K562 (cell line): ENCODE results near the gene HRH1. TPM values are rescaled to one million over a fixed set of nuclear protein-coding genes. Genes with fewer than 3 reads are reported as not detected.

ENCODE experiments used
- ATAC-seq: fragments of 200-7000 bp; cut with Tn5 transposase; 3 replicates; pipeline ENCODE4 v1.9.1; 2020; ENCODE audit warnings: moderate library complexity
- BruUV-seq: library from RNA; stranded (reverse); fragments of 400-500 nt; replicated peaks from 2 replicates; lab custom pipeline; 2021; lab: Mats Ljungman, UMichigan
- CTCF ChIA-PET: fragments of 300-600 bp; formaldehyde crosslinking; extraction: SDS; loops from one replicate; lab custom pipeline; 2021; ENCODE audit warnings: low intra/inter-chr PET ratio; lab: Yijun Ruan, JAX
- POLR2A ChIA-PET: fragments of 300-600, 350-650 bp; sonication (Branson Sonifier 250); formaldehyde crosslinking; extraction: SDS; loops from one replicate; lab custom pipeline; 2021; ENCODE audit warnings: antibody characterized with exemption, inconsistent platforms; lab: Yijun Ruan, JAX
- DNase-seq, 4 experiments: peaks; one replicate each; pipeline versions ENCODE4 v3.0.0 to v3.0.0-alpha.2; 2011 to 2018; ENCODE audit warnings: low spot score in 3 of 4, mixed read lengths in 3 of 4; ENCODE audit errors: extremely low read depth in 1 of 4
- FAIRE-seq: peaks from 2 replicates; lab custom pipeline; 2011; peaks lifted over from hg19 to GRCh38; lab: Jason Lieb, UNC
- H2AFZ ChIP-seq: 2 replicates; pipeline ENCODE4 v1.6.0; 2011; ENCODE audit warnings: low read depth, low read length, control low read depth, inconsistent platforms
- H3K27ac ChIP-seq: fragments of 200-600 bp; 3 replicates; pipeline ENCODE4 v1.8.0; 2011; ENCODE audit warnings: low read depth, mild to moderate bottlenecking, control low read depth, inconsistent platforms, low read length, moderate library complexity, mixed read lengths; ENCODE audit errors: extremely low read depth
- H3K27me3 ChIP-seq, 2 experiments: fragments of 300-600 bp in 1 of 2; 2 replicates in 1 of 2; 3 replicates in 1 of 2; pipeline versions ENCODE4 v1.6.0 to v1.8.0; 2011; ENCODE audit warnings: inconsistent platforms in 2 of 2, low read length in 2 of 2, mild to moderate bottlenecking in 1 of 2, mixed read lengths in 1 of 2, moderate library complexity in 1 of 2; ENCODE audit not compliant: control insufficient read depth in 2 of 2, insufficient read depth in 2 of 2
- H3K36me3 ChIP-seq: fragments of 300-600 bp; 3 replicates; pipeline ENCODE4 v1.8.0; 2011; ENCODE audit warnings: mild to moderate bottlenecking, low read length, inconsistent platforms; ENCODE audit not compliant: control insufficient read depth, insufficient read depth
- H3K4me1 ChIP-seq, 2 experiments: fragments of 200-600 bp in 1 of 2; replicated peaks in 1 of 2; 2 replicates in 1 of 2; 3 replicates in 1 of 2; pipeline versions ENCODE4 v1.5.1 to v1.8.0; 2011; ENCODE audit warnings: inconsistent platforms in 2 of 2, low read length in 2 of 2, mild to moderate bottlenecking in 1 of 2, mixed read lengths in 1 of 2, moderate library complexity in 1 of 2; ENCODE audit not compliant: control insufficient read depth in 2 of 2, insufficient read depth in 2 of 2
- H3K4me2 ChIP-seq: 2 replicates; pipeline ENCODE4 v1.6.1; 2011; ENCODE audit warnings: low read length, control low read depth, inconsistent platforms, mixed read lengths; ENCODE audit not compliant: insufficient read depth
- H3K4me3 ChIP-seq: fragments of 200-600 bp; sonication (generic), shearing (Covaris generic); 2 replicates; pipeline ENCODE4 v1.5.1; 2016; ENCODE audit warnings: control low read depth, inconsistent platforms
- H3K79me2 ChIP-seq: fragments of 200-600 bp; 3 replicates; pipeline ENCODE4 v1.8.0; 2011; ENCODE audit warnings: low read length, inconsistent platforms; ENCODE audit not compliant: control insufficient read depth, insufficient read depth
- H3K9ac ChIP-seq, 2 experiments: 2 replicates each; pipeline versions ENCODE4 v1.6.0 to v1.6.1; 2011; ENCODE audit warnings: low read depth in 2 of 2, low read length in 2 of 2, control low read depth in 1 of 2, inconsistent platforms in 1 of 2, mild to moderate bottlenecking in 1 of 2, mixed read lengths in 1 of 2; ENCODE audit not compliant: insufficient read depth in 1 of 2
- H3K9me1 ChIP-seq: one replicate; pipeline ENCODE4 v1.6.0; 2011; ENCODE audit warnings: inconsistent platforms, mild to moderate bottlenecking, low read length, moderate library complexity; ENCODE audit not compliant: control insufficient read depth, insufficient read depth
- H3K9me3 ChIP-seq: replicated peaks from 2 replicates; pipeline ENCODE4 v1.5.1; 2011; ENCODE audit warnings: low read depth, low read length, inconsistent platforms; ENCODE audit not compliant: control insufficient read depth, insufficient read depth
- H4K20me1 ChIP-seq: replicated peaks from 2 replicates; pipeline ENCODE4 v1.6.1; 2011; ENCODE audit warnings: low read length, inconsistent platforms, mixed read lengths; ENCODE audit not compliant: control insufficient read depth, insufficient read depth
- ATF2 ChIP-seq: sonication (generic); formaldehyde crosslinking; IDR thresholded peaks from 2 replicates; pipeline ENCODE4 v1.8.1; 2022; ENCODE audit warnings: missing genetic modification reagents
- EGR1 ChIP-seq: fragments of 450-650 bp; conservative IDR thresholded peaks from 2 replicates; pipeline ENCODE4 v1.6.1; 2017; ENCODE audit warnings: mild to moderate bottlenecking
- MXI1 ChIP-seq: IDR thresholded peaks from 2 replicates; pipeline ENCODE4 v1.6.1; 2011; ENCODE audit warnings: low read depth, mild to moderate bottlenecking, improper control_type of control experiment, low read length
- TAF9B ChIP-seq: fragments of 450-650 bp; IDR thresholded peaks from 2 replicates; pipeline ENCODE4 v1.6.1; 2018; ENCODE audit warnings: mild to moderate bottlenecking; ENCODE audit not compliant: partially characterized antibody
- WGBS: fragments of 100-300 bp; shearing (Covaris generic); methylation state at CpG from one replicate; pipeline ENCODE4 v1.1.6; 2016; ENCODE audit warnings: low coverage, mixed read lengths; ENCODE audit not compliant: insufficient coverage; ENCODE audit errors: missing lambda C conversion rate; 5-methylcytosine and 5-hydroxymethylcytosine counted together
- in situ Hi-C: fragments of 300-500 bp; cut with MboI; formaldehyde crosslinking; loops from 4 replicates; pipeline ENCODE4 v1.15.0; 2018; ENCODE audit warnings: inconsistent platforms, mixed read lengths
- intact Hi-C: fragments of 100-400 bp; cut with micrococcal nuclease; formaldehyde crosslinking; loops from 2 replicates; pipeline ENCODE4 v1.14.2; 2022
- polyA plus RNA-seq, 8 experiments: library from polyadenylated mRNA; depleted of rRNA in 4 of 8; stranded (reverse) in 5 of 8; unstranded in 3 of 8; fragments of >200 nt; fragmentation: Nextera tagmentation in 2 of 8; fragmentation: Illumina TruSeq in 1 of 8; extraction: Ambion mirVana in 2 of 8; extraction: Trizol in 1 of 8; gene quantifications; 2 replicates each; pipeline versions ENCODE4 v1.2.1 to v1.2.3, GENCODE V29; 2011 to 2014; ENCODE audit warnings: inconsistent platforms in 1 of 8, missing spikeins in 1 of 8
- total RNA-seq, 7 experiments: library from RNA; depleted of rRNA in 6 of 7; stranded (reverse); fragments of >200 nt in 6 of 7; fragmentation: Illumina TruSeq in 2 of 7; extraction: Trizol in 2 of 7; gene quantifications; 2 replicates each; pipeline versions ENCODE4 v1.2.1 to v1.2.3, GENCODE V29; 2011 to 2021; ENCODE audit warnings: low replicate concordance in 1 of 7

Gene HRH1
- total and polyA plus RNA-seq, 9 of the 15 experiments (the other 6 are each of a cell fraction or from before 2014, with no cell fraction given), result 0.03 to 0.15 (median 0.06) TPM; not detected in 1

GRCh38 chr3:11274566-11275142 is 120.4 kb downstream of the HRH1 start:
- FAIRE-seq, result no peak
- H3K79me2 ChIP-seq, result peaks cover 55% of the 10 kb centered on the region

More at GRCh38 chr3:11274566-11275142, 120.4 kb downstream of the HRH1 start:
- Histone ChIP-seq H3K27ac (no peak overlapping the region), H3K9me1 (no peaks in the 10 kb centered on the region), H3K4me1 (peaks cover 9 to 28% of the 10 kb centered on the region in 2 experiments; a peak in 4 of 5 replicates), H3K27me3 (no peaks in the 10 kb centered on the region), H3K9ac (no peak overlapping the region; a peak in 1 of 4 replicates), H3K4me3 (no peak overlapping the region), H3K36me3 (peaks cover 26% of the 10 kb centered on the region; the same call in 2 of the 3 replicates), H3K9me3 (0 out of 2 replicates have a peak, but pooled peaks cover 3% of the 10 kb centered on the region), H2AFZ (no peak overlapping the region), H4K20me1 (no peaks in the 10 kb centered on the region), H3K4me2 (no peak overlapping the region)
- BruUV-seq, result no TSS peak
- TF ChIP-seq TAF9B (no peak), EGR1 (0 out of 2 replicates have a peak, but pooled peaks have one; percentile 4), MXI1 (0 out of 2 replicates have a peak, but pooled peaks have one; percentile 13), ATF2 (CRISPR knock-in tag) (no peak)
- in situ Hi-C loops (no loop called here), intact Hi-C loops (no loop called here)
- POLR2A ChIA-PET, result interaction anchor here (3.0 to 3.5 kb wide), 2 partner anchors 8 to 13 kb away, joined by 18 to 49 read pairs; no protein-coding TSS in a partner anchor
- no peak for DNase-seq
- WGBS, result 97% methylated on average over 6 of the region's 6 CpGs
- no peak for ATAC-seq
- CTCF ChIA-PET, result no interaction called here
